ENCODE measurements around the gene DNAH2.

DNAH2 gene

DNA sequence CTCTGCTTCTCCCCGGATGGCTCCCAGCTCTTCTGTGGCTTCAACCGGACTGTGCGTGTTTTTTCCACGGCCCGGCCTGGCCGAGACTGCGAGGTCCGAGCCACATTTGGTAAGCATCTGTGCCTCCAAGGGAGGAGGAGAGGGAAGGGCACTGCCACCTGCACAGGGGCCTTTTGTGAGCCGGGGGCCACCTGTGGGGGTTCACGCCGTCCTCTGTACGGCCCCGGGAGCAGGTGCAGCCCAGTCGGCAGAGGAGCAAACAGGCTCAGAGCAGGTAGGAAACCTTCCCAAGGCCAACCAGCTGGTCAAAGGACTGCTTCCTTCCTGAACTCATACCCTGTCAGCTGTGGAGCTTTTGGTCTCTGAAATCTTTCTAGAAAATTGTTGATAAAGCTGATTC lies 15.9 kb upstream of the DNAH2 start:
- no peak for DNase-seq (ENCODE audit: low read depth in 1 of 2, low spot score in 1 of 2)

DNA sequence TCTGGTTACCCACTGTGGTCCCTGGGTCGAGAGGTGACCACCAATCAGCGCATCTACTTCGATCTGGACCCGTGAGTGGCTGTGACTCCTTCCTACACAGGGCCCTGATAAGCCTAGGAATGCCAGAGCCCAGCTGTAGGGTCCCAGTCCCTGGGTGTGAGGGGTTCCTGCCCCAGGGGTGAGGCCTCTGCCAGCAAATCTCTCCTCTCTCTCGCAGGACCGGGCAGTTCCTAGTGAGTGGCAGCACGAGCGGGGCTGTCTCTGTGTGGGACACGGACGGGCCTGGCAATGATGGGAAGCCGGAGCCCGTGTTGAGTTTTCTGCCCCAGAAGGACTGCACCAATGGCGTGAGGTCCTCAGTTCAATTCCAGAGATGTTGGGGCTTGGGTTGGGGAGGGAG lies 14.8 kb upstream of the DNAH2 start:
- no peak for DNase-seq (ENCODE audit: low read depth in 1 of 2, low spot score in 1 of 2)

DNA sequence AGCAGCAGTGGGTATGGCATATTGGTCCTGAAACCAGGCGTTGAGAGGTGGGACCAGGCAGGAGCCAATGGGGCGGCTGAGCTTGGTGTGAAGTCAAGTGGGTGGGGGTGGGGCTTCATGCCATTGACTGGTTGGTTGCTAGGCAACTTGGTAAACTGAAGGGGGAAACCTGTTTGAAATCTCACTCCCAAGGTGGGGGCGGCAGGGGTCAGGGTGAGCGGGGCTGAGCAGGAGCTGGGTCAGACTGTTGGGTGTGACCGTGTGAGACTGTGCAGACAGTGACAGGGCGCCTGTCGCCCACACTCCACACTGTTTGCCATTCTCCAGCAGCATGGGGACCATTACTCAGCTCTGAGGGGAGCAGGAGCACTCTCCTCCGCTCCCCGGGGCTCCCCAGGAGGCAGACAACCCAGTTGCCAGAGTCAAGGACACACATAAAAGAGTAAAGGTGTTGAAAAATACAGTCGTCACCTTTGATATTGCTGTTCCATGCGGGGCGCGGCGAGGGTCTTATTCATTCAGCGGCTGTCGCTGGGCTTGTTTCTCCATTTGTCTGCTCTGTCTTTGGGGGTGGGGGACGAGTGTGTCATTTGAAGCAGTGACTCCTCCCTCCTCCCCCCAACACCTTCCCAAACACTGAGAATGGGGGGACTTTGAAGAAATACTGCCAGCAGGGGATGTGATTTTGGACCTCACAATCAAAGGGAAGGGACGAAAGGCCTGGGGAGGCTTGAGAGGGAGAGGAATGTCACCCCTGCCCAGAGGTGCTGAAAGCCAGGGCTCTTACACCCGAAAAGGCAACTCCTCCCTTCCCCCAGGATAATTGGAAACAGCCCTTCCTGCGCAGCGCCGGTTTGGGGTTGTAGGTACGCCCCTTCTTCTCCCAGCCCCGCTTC lies 13.7 kb upstream of the DNAH2 start:
- DNase-seq (ENCODE audit: low read depth in 1 of 2, low spot score in 1 of 2) = no peak

DNA sequence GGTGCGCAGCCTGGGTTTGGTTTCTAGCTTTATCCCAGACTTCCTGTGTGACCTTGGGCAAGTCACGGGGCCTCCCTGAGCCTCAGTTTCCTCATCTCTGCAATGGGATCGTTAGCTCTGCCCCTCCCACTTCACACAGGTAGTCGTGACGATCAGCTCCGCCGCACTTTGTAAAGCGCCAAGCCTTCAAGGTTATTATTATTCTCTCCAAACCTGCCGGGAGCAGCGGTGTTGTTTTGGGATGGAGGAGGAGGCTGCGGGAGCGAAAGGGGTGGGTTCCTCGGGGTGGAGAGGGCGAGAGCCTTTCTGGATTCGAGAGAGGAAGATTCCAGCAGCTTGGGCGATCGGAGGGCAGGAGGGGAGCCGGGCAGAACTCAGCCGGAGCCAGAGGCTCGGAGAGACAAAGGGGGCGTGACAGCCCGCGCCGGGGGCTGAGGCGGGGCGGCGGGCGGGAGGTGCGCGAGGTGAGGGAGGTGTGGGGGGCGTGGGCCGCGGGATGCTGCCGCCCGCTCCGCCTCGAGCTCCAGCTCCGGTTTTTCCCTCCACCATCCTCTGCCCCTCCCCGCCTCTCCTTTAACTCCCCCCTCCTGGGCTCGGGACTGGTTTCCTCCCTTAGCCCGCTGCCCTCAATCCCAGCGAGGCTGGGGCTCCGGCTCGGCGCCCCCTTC lies 12.8 kb upstream of the DNAH2 start, which contains the start of gene EFNB3:
Gene EFNB3, plus strand, starts transcription at position 602 of the 668 bp plus-strand sequence. CDS start 397 bp downstream, outside the sequence.
- DNase-seq (ENCODE audit: low read depth in 1 of 2, low spot score in 1 of 2) = no peak

DNA sequence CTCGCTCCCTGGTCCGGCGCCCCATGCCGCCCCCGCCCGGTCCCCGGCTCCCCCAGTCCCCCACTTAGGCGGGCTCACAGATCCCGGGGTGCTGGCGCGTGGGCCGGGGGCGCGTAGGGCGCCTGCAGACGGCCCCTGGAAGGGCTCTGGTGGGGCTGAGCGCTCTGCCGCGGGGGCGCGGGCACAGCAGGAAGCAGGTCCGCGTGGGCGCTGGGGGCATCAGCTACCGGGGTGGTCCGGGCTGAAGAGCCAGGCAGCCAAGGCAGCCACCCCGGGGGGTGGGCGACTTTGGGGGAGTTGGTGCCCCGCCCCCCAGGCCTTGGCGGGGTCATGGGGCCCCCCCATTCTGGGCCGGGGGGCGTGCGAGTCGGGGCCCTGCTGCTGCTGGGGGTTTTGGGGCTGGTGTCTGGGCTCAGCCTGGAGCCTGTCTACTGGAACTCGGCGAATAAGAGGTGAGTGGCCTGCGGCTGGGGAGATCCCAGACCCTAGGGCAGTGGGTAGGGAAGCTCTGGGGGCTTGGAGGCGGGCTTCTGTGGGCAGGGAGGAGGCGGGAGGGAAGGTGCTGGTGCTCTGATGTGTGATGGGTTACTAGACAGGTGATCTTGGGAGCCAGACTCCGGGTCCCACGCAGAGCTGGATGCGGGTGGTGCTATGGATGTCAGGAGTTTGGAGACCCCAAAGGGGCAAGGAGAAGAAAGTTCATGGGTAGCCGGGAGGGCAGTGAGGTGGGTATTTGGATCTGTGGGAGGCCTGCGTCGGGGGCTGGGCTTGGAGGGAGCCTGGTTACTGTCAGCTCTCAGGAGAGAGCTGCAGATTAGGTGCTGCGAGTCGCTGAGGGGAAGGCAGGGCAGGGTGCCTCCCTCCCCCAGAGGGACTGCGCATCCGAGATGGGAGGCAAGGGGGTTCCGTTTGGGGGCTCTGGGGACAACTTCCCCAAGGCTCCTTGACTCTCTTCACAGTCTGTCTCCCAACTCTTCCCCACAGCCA lies 12.0 kb upstream of the DNAH2 start:
- no peak for DNase-seq (ENCODE audit: low read depth in 1 of 2, low spot score in 1 of 2)

DNA sequence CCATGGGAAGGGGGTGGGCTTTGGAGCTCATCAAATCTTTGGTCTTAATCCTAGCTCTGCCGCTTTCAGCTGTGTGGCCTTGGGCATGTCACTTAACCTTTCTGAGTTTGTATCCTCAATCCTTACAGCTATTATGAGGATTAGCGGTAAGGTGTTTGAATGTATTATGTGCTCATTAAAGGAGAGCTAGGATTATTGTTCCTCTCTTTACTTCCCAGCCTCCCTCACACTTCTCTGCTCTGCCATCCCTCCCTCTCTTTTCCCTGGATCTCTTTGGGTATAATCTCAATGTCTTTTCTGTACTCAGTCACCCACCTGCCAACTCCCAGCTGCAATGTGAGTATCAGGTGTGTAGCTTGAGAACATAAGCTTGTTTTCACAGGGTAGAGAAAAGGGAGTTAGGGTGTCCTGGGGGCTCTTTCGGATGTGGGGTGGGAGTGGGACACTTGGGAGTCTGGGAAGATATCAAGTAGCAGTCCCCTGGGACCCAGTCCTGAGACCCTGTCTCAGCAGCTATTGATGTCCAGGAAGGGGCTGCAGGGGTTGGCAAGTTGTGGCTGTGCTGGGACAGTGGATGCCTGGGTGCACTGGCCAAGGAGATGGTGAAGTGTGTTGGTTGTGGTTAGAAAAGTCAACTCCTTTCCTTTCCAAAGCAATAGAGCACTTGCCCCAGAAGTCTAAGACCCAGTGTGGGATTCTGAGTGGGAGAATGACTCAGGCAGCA lies 10.8 kb upstream of the DNAH2 start:
- DNase-seq (ENCODE audit: low read depth in 1 of 2, low spot score in 1 of 2) = no peak

DNA sequence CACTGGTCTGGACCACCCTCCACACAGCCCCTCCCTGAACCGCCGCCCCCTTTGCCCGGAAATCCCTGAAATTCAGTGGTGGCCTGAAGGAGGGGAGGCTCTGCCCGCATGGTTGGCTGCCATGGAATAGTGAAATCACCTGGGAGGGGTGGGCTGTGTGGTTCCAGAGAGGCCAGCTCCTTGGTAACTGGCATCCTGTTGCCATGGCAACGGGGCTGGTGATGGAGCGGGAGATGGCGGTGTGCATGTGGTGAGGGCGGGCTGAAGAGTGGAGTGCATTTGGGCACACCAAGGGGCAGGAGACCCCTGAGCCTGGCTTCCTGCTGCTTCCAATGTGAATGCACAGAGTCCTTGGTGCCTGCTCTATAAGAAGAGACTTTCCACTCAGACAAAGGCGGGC lies 10.1 kb upstream of the DNAH2 start:
- no peak for DNase-seq (ENCODE audit: low read depth in 1 of 2, low spot score in 1 of 2)

DNA sequence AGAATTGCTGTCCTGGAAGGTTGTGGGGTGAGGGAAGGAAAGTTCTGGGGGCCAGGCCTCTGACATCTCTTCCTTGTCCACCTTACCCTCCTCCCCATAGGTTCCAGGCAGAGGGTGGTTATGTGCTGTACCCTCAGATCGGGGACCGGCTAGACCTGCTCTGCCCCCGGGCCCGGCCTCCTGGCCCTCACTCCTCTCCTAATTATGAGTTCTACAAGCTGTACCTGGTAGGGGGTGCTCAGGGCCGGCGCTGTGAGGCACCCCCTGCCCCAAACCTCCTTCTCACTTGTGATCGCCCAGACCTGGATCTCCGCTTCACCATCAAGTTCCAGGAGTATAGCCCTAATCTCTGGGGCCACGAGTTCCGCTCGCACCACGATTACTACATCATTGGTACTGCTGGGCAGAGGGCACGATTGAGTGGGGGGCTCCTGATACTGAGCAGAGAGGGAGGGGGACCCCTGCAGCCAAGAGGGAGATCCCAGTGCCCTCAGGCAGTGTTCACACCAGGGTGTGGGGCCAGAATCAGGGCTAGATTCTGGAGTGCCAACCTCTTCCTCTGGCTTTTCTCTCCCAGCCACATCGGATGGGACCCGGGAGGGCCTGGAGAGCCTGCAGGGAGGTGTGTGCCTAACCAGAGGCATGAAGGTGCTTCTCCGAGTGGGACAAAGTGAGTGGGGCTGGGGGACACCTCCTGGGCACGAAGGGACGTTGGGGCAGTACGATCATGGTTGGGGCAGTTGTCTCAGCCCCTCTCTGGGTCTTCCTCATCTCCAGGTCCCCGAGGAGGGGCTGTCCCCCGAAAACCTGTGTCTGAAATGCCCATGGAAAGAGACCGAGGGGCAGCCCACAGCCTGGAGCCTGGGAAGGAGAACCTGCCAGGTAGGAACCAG lies 9.4 kb upstream of the DNAH2 start:
- no peak for DNase-seq (ENCODE audit: low read depth in 1 of 2, low spot score in 1 of 2)

DNA sequence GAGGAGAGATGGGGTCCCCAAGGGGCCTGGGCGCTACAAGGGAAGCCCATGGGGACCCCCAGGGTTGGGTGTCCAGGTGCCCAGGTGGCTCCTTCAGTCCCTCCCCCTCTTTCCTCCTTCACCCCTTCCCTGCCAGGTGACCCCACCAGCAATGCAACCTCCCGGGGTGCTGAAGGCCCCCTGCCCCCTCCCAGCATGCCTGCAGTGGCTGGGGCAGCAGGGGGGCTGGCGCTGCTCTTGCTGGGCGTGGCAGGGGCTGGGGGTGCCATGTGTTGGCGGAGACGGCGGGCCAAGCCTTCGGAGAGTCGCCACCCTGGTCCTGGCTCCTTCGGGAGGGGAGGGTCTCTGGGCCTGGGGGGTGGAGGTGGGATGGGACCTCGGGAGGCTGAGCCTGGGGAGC lies 8.5 kb upstream of the DNAH2 start:
- no peak for DNase-seq (ENCODE audit: low read depth in 1 of 2, low spot score in 1 of 2)

DNA sequence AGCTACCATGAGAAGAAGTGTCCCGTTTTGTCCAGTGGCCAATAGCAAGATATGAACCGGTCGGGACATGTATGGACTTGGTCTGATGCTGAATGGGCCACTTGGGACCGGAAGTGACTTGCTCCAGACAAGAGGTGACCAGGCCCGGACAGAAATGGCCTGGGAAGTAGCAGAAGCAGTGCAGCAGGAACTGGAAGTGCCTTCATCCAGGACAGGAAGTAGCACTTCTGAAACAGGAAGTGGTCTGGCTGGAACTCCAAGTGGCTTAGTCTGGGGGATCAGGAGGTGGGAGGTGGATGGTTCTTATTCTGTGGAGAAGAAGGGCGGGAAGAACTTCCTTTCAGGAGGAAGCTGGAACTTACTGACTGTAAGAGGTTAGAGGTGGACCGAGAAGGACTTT lies 7.2 kb upstream of the DNAH2 start:
- no peak for DNase-seq (ENCODE audit: low read depth in 1 of 2, low spot score in 1 of 2)

DNA sequence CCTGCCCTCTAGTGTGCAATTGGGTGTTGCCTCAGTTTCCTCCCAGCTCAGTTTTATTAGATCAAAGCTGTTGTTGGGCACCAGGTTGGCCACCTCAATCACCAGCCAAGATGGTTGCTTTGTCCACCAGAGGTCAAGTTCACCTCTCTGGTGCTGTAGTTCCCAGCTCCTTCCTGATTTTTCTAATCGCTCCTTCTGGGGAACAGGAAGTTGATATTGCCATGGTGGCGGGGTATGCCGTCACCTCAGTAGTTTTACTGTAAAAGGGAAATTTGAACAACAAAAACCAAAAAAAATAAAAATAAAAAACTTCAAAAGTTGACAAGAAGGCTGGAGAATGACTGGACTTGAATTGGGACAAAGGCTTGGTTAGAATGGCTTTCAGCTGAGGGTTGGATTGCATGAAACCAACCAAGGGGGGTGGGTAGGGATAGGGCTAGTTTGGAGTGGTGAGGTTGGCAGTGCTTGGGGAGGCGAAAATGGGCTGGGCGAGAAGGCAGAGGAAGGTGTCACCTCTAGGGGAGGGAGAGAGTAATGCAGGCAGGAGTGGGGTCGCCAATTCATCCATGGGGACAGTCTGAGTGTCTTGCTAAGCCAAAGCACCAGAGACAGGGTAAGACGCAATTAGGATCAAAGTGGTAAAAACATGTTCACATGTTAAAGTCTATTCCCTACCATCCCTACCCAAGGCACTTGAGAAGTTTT lies 6.3 kb upstream of the DNAH2 start:
- DNase-seq (ENCODE audit: low read depth in 1 of 2, low spot score in 1 of 2) = no peak

DNA sequence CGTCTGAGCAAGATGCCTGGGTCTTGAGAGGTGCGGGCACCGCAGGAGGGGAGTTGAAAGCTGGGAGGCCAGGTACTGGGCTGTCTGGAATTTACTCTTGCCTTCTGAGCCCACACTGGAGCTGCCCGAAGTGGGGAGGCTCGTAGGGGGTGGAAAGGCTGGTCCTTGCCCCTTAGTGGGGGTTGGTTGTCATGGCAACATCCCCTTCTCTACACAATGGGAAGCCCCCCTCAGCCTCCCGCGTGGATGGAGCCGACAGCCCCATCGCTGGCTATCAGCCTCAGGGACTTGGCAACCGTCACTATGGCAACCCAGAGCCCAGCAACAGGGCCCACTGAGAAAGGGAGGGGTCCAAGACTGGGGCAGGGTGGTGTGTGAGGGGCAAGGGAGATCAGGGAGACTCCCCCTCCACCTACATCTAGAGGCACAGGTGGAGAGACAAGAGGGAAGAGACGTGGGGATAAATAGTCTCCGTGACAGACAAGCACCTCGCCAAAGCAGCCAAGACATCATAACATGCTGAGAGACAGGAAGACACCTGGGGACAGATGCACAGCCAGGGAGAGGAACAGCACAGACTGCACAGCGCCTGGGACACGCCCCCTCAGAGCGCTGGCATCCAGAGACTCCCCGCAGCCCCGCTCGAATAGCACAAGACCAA lies 5.3 kb upstream of the DNAH2 start:
- DNase-seq (ENCODE audit: low read depth in 1 of 2, low spot score in 1 of 2) = no peak

DNA sequence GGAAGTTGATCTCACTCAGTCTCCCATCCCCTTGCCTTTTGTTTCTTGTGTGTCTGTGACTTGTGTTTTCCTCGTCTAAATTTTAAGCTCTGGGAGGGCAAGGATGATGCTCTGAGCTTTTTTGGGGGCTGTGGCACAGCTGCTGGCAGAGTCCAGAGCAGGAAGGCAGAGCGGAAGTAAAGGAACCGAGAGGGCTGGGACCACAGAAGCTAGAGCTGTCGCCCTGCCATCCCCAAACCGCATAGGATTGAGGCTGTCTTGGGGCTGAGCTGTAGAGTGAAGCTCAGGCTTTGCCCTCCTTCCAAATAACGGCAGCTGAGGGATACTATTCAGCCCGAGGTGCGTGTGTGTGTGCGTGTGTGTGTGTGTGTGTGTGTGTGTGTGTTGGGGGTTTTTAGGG lies 3.8 kb upstream of the DNAH2 start:
- no peak for DNase-seq (ENCODE audit: low read depth in 1 of 2, low spot score in 1 of 2)

DNA sequence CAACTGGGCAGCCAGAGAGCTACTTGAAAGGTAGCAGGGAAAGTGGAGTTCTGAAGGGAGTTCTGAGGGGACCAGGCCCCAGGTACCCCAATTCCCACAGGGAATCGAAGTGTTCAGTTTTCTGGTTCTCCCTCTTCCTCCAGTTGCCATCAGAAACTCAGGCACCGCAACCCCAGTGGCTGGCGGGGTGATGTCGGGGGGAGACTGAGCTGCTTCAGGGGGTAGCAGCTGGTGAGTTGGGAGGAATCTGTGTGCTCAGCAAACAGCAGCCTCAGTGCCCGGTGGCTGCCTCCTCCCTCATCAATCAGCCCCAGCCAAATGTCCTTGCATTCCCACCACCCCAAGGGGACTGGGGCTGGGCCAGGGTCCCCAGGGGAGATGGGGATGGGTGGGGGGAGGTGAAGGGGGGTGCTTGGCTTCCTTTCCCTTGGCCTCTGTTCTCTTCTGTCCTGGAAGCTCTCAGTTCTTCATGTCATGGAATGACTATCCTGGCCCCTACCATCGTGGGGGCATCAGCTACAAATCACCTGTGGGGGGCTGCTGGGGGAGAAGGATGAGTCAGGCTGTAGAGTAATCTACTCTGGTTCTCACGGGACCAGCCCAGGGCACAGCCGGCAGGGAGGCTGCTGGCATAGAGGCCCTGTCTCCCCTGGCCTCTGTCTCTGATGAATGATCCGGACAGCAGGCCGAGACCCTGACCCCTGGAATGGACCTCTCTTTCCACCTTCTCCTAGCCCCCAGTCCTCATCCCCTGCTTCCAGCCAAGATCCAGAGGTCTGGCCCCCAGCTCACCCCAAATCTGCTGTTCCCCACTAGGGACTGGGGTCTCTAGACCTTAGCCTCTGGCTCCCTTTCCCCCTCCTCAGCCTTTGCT lies 2.6 kb upstream of the DNAH2 start:
- no peak for DNase-seq (ENCODE audit: low read depth in 1 of 2, low spot score in 1 of 2)

DNA sequence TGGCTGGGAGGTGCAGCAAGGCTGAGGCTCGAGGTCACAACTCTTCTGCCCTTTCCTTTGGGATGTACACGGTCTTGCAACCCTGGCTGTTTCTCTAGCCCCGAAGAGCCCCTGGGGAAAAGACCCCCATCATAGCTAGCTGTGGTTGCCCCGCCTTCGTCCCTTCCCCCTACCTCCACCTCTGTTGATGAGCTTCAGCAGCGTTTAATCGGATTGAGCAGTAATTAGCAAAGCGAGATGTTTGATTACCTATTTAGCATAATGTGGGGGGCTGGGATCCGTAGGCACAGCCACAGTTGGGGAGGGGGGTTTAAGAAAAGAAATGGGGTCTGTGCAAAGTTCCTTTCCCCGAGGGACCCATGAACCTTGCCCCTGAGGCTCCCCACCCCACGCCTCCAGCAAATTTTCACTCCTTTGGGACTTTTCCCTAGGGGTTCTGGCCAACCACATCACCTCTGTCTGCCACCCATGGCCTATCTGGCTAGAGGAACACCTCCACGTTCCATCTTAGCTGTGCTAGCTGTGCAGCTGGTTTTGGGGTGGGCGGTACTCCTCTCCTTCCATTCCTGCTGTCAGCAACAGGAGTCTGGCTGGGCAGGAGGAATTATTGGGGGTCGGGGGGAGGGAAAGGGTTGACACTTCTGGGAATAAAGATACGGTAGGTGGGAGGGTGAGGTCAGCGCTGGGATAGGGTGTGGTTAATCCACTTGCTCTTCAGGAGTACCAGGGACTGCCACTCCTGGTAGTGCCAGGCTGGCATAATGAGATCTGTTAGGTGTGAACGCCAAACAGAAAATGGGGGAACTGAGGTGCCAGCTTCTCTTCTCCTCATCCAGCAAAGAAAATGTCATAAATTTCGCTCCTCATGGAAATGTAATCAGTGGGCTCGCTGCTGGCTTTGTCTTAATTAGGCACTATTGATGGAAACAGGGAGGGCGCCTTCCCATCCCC lies 1.3 kb upstream of the DNAH2 start:
- DNase-seq (ENCODE audit: low read depth in 1 of 2, low spot score in 1 of 2) = no peak

DNA sequence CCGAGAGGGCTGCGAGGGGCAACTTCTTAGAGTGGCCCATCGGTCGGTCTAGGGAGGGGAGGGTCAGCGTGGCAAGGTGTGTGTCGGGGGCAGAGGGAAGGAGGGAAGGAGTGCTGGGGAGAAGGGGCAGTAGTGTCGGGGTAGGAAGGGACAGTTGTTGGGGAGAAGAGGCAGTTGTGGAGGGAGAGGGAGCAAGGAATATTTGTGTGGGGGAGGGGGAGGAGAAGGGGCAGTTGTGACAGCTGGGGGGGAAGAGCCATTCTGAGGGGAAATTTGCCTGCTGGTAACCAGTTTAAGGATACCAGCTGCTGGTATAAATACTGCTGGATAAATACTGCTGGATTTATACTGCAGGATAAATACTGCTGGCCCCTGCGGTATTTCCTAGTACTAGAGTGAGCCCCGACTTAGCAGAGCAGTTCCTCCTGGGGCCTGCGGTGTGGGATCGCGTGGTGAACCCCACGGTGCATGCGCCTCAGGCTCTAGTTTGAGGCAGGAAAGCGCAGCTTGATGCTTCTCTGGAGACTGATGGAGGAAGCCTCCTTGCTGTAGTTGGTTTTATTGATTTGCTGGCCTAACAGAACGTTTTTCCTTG lies 309 bp downstream of the DNAH2 start:
- DNase-seq (ENCODE audit: low read depth in 1 of 2, low spot score in 1 of 2) = no peak

All from activated CD4-positive, alpha-beta T cell treated with anti-CD3 and anti-CD28 coated beads, Interleukin-2, amount 50 U/mL, for 24 hours (primary cell).